Mesodermal cell (in vitro differentiated cells): ENCODE data around the gene MINDY3.

ENCODE experiments used
- H3K27ac ChIP-seq: 2 replicates; pipeline ENCODE4 v1.7.0; 2013; ENCODE audit warnings: mild to moderate bottlenecking, low read depth, low read length, moderate library complexity; ENCODE audit not compliant: severe bottlenecking
- H3K36me3 ChIP-seq: 2 replicates; pipeline ENCODE4 v1.7.1; 2013; ENCODE audit warnings: mild to moderate bottlenecking, low read length, moderate library complexity; ENCODE audit not compliant: control insufficient read depth, insufficient read depth
- H3K4me1 ChIP-seq: one replicate; pipeline ENCODE4 v1.7.1; 2013; ENCODE audit warnings: mild to moderate bottlenecking, low read length; ENCODE audit not compliant: insufficient read depth, control insufficient read depth, poor library complexity, severe bottlenecking
- H3K4me3 ChIP-seq: 2 replicates; pipeline ENCODE4 v1.7.0; 2013; ENCODE audit warnings: low read length, control low read depth, mild to moderate bottlenecking; ENCODE audit not compliant: insufficient read depth, poor library complexity, severe bottlenecking; ENCODE audit errors: extremely low read depth
- H3K9me3 ChIP-seq: 2 replicates; pipeline ENCODE4 v1.7.1; 2013; ENCODE audit warnings: mild to moderate bottlenecking, low read length, moderate library complexity; ENCODE audit not compliant: control insufficient read depth
- WGBS, 2 experiments: methylation state at CpG; one replicate each; pipeline ENCODE4 v1.1.5; 2013; ENCODE audit warnings: missing lambda C conversion rate in 2 of 2; ENCODE audit not compliant: insufficient coverage in 2 of 2; 5-methylcytosine and 5-hydroxymethylcytosine counted together

The MINDY3 gene

GRCh38 chr10:15808204-15808797, 52.0 kb downstream of the MINDY3 start:
- Histone ChIP-seq H3K9me3 (no peaks in the 10 kb centered on the region), H3K4me1 (no peaks in the 10 kb centered on the region), H3K36me3 (no peaks in the 10 kb centered on the region), H3K4me3 (no peak overlapping the region), H3K27ac (no peak overlapping the region)
- WGBS, 2 experiments, result 86 to 92% methylated on average over 2 to 4 of the region's 7 CpGs

DNA sequence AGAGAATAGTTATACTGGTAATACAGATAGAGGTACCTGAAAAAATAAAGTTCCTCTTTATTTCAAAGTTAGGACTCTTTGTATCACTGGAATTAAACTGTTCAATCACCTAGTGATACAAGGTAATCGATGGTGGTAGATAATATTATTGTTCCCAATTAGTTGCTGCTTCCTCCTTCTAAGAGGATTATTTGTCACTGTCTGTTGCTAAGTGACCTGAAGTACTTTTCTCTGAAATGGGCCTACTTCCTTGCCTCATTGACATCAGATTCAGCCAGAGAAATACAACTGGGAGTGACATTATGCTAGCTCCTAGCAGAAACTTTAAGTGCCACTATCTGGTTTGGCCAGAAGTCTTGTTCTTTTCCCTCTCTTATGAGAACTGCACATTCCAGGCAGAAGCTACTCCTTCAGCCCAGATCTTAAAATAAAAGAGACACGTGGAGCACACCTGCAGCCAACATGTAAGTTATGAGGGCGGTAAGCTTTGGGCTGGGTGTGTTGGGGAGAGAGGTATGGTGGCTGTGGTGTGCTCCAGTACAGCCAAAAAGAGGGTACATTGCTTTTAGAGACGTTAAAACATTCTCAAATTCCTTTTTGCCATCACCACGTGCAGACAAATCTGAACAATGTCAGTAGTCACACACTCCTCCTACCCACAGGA, 54.8 kb downstream of the MINDY3 start:
- 90 to 100% methylated on average over 1 to 2 of the region's 5 CpGs for WGBS, 2 experiments
- Histone ChIP-seq H3K27ac (no peak overlapping the region), H3K36me3 (peaks cover 4% of the 10 kb centered on the region), H3K4me1 (no peaks in the 10 kb centered on the region), H3K9me3 (no peaks in the 10 kb centered on the region), H3K4me3 (no peak overlapping the region)

DNA sequence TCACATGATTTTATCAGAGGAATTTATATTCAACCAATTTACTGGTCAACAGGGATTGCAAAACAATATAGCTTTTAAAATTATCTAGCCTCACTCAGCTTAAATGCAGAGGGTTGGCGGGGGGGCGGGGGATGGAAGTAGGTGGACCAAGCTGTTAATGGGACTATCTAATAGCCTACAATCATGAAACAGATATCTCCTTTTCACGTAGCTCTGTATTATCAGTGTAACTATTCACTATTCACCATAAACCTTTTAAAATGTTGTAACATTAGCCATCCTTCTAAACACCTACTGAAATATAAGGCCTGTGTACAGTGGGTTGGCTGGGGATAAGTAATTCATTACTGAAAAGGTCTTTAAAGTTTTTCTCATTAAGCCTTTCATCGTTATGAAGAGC, 56.2 kb downstream of the MINDY3 start:
- Histone ChIP-seq H3K4me3 (no peak overlapping the region), H3K36me3 (peaks cover 9% of the 10 kb centered on the region), H3K27ac (no peak overlapping the region), H3K4me1 (no peaks in the 10 kb centered on the region), H3K9me3 (no peaks in the 10 kb centered on the region)
- WGBS, 2 experiments, result 83 to 87% methylated on average over 1 to 3 of the region's 4 CpGs

- peak overlapping the region; percentile 1 for H3K27ac ChIP-seq
- no peak overlapping the region for H3K4me3 ChIP-seq
- H3K9me3 ChIP-seq, result no peaks in the 10 kb centered on the region
- WGBS, 2 experiments, result 71% methylated on average over 1 of the region's 3 CpGs; no CpG with 5 or more reads in 1 of the 2 experiments
- H3K36me3 ChIP-seq, result peaks cover 9% of the 10 kb centered on the region
- no peaks in the 10 kb centered on the region for H3K4me1 ChIP-seq
These were observed 57.8 kb downstream of the MINDY3 start for GRCh38 chr10:15802375-15802949.

DNA sequence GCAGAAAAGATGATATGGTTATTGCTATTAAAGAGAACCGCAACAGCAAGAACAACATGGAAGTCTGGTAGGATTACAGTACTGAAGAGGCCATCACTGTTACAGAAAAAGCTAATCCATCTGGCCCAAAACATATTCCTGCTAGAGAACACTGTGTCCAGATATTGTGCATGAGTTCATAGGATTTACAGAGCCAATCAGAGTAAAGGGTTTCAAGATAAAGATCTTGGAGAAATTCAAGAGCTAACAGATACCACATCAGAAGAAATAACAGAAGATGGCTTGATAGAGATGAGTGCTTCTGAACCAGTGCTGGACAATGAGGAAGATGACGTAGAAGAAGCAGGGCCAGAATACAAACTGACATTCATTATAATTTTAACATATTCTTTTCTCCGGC, 58.7 kb downstream of the MINDY3 start:
- Histone ChIP-seq H3K4me1 (no peaks in the 10 kb centered on the region), H3K36me3 (peaks cover 9% of the 10 kb centered on the region), H3K27ac (no peak overlapping the region), H3K4me3 (no peak overlapping the region), H3K9me3 (no peaks in the 10 kb centered on the region)
- WGBS, 2 experiments, result 100% methylated on average over 1 of the region's 3 CpGs; no CpG with 5 or more reads in 1 of the 2 experiments

DNA sequence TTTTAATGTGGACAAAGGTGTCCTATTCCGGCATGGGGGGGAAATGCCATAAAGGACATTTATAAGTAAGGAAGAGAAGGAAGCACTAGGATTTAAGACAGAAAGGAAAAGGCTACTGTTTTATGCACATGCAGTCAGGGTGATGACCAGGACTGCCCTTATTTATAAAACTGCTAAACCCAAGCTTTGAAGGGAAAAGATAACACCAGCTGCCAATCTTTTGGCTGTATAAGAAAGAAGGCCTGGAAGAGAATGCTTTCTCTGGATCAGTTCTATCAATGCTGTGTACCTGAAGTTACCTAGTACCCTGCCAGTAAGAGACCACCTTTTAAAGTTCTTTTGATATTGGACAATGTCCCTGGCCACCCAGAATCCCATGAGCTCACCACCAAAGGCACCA, 59.2 kb downstream of the MINDY3 start:
- H3K4me3 ChIP-seq, result no peak overlapping the region
- no peaks in the 10 kb centered on the region for H3K4me1 ChIP-seq
- 90 to 100% methylated on average over 1 of the region's 1 CpG for WGBS, 2 experiments
- H3K9me3 ChIP-seq, result no peaks in the 10 kb centered on the region
- peaks cover 9% of the 10 kb centered on the region for H3K36me3 ChIP-seq
- no peak overlapping the region for H3K27ac ChIP-seq

DNA sequence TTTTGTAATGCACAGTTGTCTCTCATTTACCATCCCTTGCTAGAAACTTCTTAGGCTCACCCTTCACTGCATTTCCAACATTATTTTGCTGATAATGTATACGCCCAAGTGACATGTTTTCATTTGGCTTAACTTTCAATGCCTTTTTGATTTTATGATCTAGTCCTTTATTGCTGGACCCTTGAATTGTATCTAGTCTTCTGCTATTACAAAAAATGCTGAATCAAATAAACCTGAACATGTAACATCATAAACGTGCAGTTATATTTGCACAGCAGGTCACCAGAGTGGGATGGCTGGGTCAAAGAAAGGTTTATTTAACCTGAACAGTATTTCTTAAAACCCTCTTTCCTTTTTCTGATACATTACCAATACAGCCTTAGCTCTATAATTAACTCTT, 63.0 kb downstream of the MINDY3 start:
- WGBS, 2 experiments, result 100% methylated on average over 1 of the region's 2 CpGs; no CpG with 5 or more reads in 1 of the 2 experiments
- H3K9me3 ChIP-seq, result no peaks in the 10 kb centered on the region
- H3K4me1 ChIP-seq, result peaks cover 23% of the 10 kb centered on the region
- H3K27ac ChIP-seq, result no peak overlapping the region
- no peak overlapping the region for H3K4me3 ChIP-seq
- peaks cover 9% of the 10 kb centered on the region for H3K36me3 ChIP-seq

- no CpG with 5 or more reads among the region's 1 CpG for WGBS, 2 experiments
- Histone ChIP-seq H3K36me3 (peaks cover 9% of the 10 kb centered on the region), H3K4me3 (no peak overlapping the region), H3K27ac (no peak overlapping the region), H3K9me3 (no peaks in the 10 kb centered on the region), H3K4me1 (peaks cover 29% of the 10 kb centered on the region)
These were observed 63.5 kb downstream of the MINDY3 start for GRCh38 chr10:15796762-15797161.

DNA sequence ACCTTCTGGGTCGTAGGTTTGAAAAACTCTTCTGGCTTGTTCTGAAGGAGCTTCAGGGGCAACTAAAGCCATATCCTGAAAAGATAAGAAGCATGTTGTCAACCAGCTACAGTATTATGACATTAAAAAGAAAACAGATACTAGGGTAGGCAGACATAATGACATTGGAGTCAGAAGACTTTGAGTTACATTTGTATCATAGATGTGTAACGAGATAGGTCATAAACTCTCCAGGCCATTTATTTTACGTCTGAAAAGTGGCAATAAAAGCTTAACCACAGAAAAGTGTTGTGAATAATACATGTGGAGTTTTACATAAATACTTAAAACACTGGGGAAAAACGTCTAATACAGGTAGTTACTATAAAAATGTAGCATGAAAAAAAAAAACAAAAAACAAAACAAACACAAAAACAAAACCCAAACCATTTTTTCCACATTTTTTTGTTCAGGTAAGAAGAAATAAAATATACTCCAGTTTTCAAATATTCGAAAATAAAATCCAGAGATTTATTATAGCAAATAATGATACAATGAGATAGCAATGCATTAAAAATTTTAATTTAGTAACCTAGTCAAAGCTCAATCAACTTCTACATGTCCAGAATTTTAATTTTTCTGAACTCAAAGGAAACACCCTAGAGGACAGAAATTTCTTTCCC, 64.1 kb downstream of the MINDY3 start:
- WGBS, 2 experiments, result 100% methylated on average over 1 to 2 of the region's 5 CpGs

DNA sequence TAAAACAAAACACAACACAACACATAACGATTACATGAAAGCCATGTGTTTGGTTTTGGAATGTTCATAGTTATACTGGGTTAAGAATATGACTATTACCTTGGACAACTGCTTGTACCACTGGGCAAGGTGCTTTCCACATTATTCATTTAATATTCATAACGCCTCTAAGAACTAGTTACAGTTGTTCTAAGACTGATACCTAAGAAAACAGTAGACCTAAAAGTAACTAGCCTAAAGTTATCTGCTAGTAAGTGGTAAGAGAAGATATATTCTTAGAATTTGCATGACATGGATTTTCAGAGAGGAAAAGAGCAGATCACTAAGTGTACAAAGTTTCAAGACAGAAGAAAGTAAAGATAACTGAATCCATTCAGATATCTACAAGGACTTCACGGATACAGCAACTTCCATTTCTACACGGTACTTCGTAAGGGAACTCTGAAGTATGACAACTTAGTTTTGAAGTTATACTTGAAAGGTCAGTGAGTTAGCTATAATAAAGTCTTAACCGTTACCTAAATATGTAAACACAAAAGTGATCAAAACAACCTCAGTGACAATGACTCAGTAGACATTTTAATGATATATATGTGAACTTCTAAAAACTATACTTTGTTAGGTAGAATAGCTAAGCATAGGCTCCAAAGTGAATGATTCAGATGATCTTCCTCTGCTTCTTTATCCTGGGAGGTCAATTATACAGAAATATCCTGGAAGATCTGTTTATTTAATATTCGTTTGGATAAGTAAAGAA, 65.1 kb downstream of the MINDY3 start:
- WGBS, 2 experiments, result no CpG with 5 or more reads among the region's 7 CpGs
- no peak overlapping the region for H3K27ac ChIP-seq
- H3K4me3 ChIP-seq, result no peak overlapping the region
- H3K4me1 ChIP-seq, result peaks cover 36% of the 10 kb centered on the region
- peaks cover 7% of the 10 kb centered on the region for H3K36me3 ChIP-seq
- H3K9me3 ChIP-seq, result no peaks in the 10 kb centered on the region

More for the DNA sequence above, 64.1 kb downstream of the MINDY3 start:
- Histone ChIP-seq H3K27ac (no peak overlapping the region), H3K4me3 (no peak overlapping the region), H3K4me1 (peaks cover 35% of the 10 kb centered on the region), H3K36me3 (peaks cover 9% of the 10 kb centered on the region), H3K9me3 (no peaks in the 10 kb centered on the region)
